ENCODE data around the gene ATP1B2.
"Not testable (repeated sequence)": the region's sequence is repeated elsewhere in the genome, so short reads cannot be mapped to it uniquely, and the experiment has no call there.

ATP1B2 gene, protein sequence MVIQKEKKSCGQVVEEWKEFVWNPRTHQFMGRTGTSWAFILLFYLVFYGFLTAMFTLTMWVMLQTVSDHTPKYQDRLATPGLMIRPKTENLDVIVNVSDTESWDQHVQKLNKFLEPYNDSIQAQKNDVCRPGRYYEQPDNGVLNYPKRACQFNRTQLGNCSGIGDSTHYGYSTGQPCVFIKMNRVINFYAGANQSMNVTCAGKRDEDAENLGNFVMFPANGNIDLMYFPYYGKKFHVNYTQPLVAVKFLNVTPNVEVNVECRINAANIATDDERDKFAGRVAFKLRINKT

DNA sequence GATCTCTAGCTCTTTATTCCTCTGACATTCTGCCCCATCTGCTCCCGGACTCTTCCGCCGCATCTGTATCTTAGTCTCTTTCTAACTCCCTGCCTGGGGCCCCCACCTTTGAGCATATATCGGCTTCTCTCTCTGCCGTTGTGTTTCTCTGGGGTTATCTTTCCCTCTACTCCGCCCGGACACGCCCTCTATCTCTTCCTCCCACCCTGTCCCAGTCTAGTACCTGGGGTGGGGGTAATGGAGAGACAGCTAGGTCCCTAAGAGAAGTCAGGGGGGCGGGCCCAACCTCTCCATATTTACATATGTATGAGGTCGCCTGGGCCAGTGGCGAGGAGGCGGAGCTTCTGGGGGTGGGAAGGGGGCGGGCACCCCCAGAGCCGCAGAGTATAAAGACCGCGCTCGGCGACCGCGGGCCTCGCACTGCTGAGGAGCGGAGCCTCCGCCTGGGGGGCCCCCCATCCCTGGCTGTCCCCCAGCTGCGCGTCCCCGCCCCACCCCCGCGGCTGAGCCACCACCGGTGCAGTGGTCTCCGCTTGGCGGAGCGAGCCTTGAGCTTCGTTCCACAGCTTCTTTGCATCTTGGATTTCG is at the start of gene ATP1B2:
Gene ATP1B2 (plus strand): TSS at position 418 of the 588 bp plus-strand sequence. CDS start 593 bp downstream, outside the sequence.
- DNase-seq (ENCODE audit: low read depth in 3 of 3): peak; percentile 38 to 71 (median 45)

DNA sequence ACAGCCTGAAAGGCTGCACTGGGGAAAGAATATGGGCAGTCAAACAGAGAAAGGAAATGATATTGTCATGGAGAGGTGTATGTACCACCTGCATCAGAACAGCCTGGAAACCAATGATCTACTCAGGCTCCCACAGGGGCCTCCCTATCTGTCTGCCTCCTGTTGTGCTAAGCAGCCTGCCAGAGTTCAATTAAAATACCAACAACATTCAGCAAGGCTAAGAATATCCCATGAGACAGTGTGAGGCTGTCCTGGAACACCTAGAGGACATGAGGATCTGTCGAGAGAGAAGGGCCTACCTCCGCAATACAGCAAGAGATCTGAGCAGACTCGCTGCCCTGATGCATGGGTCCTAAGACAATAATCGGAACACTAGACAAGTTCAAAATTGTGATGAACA is 44.4 kb upstream of the ATP1B2 start:
- no peak for DNase-seq (ENCODE audit: low read depth in 3 of 3)

- no peak for DNase-seq (ENCODE audit: low read depth in 3 of 3)
Measured at GRCh38 chr17:7610641-7611040, 40.1 kb upstream of the ATP1B2 start.

- no peak for DNase-seq (ENCODE audit: low read depth in 3 of 3)
Measured at GRCh38 chr17:7611635-7612293, 39.0 kb upstream of the ATP1B2 start.

- DNase-seq (ENCODE audit: low read depth in 3 of 3): no peak
Measured at GRCh38 chr17:7612294-7612640, 38.5 kb upstream of the ATP1B2 start.

DNA sequence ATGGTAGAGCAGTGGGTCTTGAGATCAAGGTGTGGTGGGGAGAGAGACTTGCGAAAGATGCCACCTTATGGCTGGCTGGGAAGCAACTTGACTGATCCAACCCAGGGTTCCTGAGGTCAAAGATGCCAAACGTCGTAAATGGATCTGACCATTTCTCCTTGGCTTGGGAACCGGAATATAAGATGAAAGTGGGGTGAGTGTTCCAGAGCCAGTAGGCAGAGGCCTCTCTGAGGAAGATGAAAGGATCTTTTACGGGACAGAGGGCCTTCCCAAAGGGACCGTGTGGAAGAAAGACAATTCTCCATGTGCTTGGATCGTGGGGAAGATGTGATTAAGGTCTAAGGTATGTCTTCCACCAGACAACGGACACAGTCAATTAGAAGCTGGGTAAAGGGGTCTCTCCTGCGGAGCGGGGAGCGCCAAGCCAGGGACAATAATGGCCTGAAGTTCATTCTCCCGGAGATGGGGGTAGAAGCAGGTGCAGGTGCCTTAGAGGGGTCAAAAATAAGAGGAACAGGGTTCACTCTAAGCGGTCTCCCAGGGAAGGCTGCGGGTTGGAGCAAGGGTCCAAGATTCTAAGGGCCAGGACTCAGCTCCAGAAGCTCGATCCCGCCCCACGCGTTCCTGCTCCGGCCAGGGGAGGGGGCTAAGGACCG is 36.8 kb upstream of the ATP1B2 start:
- DNase-seq (ENCODE audit: low read depth in 3 of 3): no peak

- peak; percentile 99 to 100 (median 99) for DNase-seq (ENCODE audit: low read depth in 3 of 3)
Measured at GRCh38 chr17:7614425-7615264, 36.1 kb upstream of the ATP1B2 start, which contains the start of gene FXR2. Gene FXR2 (minus strand): TSS chr17:7614897. CDS start chr17:7614532, 365 bp downstream.

- no peak for DNase-seq (ENCODE audit: low read depth in 3 of 3)
Measured at GRCh38 chr17:7615265-7615747, 35.4 kb upstream of the ATP1B2 start.

DNA sequence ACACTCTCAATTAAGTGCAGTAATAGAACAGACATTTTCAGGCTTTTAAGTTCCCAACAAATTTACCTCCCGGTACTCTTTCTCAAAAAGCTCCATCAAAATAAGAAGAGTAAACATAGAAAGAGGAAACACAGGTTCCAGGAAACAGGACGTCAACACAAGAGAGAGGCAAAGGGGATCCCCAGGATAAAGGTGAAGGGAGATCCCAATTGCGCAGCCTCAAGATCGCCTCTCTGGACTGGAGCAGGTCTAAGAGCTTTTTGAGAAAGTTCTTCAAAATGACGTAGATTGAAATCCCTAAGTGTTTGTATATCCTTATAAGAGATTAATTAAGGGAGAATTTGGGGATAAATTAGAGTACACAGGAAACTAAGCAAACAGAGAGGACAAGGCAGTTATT is 32.1 kb upstream of the ATP1B2 start:
- DNase-seq (ENCODE audit: low read depth in 3 of 3): no peak

DNA sequence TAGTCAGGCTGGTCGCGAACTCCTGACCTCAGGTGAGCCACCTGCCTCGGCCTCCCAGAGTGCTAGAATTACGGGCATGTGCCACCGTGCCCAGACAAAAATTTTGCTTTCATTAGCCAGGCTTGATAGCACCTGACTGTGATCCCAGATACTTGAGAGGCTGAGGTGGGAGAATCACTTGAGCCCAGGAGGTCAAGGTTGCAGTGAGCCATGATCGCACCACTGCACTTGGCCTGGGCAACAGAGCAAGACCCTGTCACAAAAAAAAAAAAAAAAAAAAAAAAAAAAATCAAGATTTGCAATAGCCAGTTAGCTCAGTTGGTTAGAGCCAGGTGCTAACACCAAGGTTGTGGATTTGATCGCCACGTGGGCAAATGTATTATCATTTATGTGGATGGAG is 29.9 kb upstream of the ATP1B2 start:
- no peak for DNase-seq (ENCODE audit: low read depth in 3 of 3)

DNA sequence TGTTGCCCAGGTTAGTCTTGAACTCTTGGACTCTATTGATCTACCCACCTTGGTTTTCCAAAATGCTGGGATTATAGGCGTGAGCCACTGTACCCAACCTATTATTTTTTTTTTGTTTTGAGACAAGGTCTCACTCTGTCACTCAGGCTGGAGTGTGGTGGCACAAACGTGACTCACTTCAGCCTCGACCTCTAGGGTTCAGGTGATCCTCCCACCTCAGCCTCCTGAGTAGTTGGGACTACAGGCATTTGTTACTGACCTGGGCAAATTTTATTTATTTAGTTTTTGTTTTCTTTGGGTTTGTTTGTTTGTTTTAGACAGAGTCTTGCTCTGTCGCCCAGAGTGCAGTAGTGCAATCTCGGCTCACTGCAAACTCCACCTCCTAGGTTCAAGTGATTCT is 27.1 kb upstream of the ATP1B2 start:
- no peak for DNase-seq (ENCODE audit: low read depth in 3 of 3)

DNA sequence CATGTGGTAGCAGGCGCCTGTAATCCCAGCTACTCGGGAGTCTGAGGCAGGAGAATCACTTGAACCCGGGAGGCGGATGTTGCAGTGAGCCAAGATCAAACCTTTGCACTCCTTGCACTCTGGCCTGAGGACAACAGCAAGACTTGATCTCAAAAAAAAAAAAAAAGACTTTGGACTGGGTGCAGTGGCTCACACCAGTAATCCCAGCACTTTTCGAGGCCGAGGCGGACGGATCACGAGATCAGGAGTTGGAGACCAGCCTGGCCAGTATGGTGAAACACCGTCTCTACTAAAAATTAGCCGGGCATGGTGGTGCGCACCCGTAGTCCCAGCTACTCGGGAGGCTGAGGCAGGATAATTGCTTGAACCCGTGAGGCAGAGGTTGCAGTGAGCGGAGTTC is 25.0 kb upstream of the ATP1B2 start:
- DNase-seq (ENCODE audit: low read depth in 3 of 3): not testable (repeated sequence)

GRCh38 chr17:7626307-7626706 is 24.4 kb upstream of the ATP1B2 start:
- DNase-seq (ENCODE audit: low read depth in 3 of 3): no peak

DNA sequence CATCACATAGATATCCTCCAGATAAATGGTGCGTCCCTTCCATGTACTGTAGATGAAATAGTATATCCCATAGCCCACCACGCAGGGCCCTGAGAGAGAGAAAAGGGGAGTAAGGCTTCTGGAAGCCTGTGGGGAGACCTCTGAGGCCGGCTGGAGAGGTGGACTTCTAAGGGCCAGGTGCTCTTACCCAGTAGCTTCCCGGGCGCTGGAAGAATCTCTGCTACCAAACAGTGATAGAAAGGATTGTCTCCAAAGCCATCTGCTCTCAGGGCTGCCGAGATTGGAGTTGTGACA is 23.8 kb upstream of the ATP1B2 start:
- DNase-seq (ENCODE audit: low read depth in 3 of 3): no peak

DNA sequence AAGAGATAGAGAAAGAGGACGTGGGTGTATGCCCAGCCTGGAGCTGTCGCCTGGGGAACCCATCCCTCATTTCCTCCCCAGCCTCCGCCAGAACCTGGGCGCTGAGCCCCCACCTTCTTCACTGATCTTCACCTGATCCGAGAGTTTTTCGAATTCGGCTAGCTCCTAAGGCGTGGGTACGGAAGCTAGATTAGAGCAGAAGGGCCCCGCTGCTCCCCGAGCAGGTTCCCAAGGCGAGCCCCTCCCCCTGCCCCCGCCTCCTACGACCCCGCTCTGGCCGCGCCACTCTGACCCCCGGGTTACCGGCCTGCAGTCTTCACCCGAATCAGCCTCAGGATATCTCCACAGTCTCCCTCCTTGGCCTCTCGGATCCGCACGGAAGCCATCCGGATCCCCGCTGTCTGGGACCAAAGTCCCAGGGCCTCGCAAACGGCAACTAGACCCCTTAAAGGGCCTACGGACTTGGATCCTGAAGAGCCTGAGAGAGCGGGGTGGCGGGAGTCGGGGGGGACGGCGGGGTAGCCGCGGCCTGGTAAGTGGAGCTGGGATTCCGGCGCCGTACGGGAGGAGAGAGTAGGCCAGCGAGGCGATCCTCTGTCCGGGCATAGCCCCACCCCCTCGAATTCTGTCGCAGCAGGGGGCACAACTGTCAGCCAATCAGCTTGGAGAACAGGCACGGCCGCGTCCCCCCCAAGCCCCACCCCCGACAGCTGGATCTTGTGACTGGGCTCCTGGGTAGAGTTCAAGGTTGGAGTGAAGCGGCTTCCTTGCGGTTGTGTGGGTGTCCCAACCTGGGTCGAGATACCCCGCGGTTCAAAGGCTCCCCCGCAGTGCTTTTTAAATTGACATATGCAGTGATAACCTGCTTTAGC is 23.2 kb upstream of the ATP1B2 start, which contains the start of gene SAT2:
Gene SAT2 (minus strand): TSS at position 572 of the 872 bp plus-strand sequence. CDS start 186 bp downstream, at position 386.
- peak; percentile 57 to 86 (median 78) for DNase-seq (ENCODE audit: low read depth in 3 of 3)

GRCh38 chr17:7629939-7630571 is 20.7 kb upstream of the ATP1B2 start, which contains the start of gene SHBG:
Gene SHBG (plus strand): TSS chr17:7630135. CDS start chr17:7630173, 38 bp downstream.
- no peak for DNase-seq (ENCODE audit: low read depth in 3 of 3)

GRCh38 chr17:7631398-7632380 is 19.0 kb upstream of the ATP1B2 start:
- no peak for DNase-seq (ENCODE audit: low read depth in 3 of 3)

DNA sequence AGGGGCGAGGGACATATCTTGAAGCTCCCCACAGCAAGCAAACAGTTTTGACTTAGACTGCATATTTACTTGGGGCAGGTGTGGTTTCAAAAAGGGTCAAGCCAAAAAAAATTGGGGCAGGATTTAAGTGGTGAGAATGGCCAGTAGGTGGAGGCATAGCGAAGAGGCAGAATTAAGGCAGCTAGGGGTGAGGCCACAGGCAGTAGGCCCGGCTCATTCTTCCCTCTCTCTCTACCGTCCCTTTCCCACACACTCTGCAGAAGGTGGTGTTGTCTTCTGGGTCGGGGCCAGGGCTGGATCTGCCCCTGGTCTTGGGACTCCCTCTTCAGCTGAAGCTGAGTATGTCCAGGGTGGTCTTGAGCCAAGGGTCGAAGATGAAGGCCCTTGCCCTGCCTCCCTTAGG is 18.2 kb upstream of the ATP1B2 start:
- no peak for DNase-seq (ENCODE audit: low read depth in 3 of 3)

DNA sequence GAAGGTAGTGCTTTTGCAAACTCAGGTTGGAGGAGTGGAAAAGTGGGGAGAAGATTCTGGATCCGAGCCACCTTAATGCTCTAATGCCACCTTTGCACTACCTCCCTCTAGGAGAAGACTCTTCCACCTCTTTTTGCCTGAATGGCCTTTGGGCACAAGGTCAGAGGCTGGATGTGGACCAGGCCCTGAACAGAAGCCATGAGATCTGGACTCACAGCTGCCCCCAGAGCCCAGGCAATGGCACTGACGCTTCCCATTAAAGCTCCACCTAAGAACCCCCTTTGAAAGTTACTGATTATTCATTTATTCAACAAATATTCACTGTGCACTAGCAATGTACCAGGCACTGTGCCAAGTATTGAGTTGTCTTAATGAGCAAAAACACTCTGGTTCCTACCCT is 17.6 kb upstream of the ATP1B2 start:
- no peak for DNase-seq (ENCODE audit: low read depth in 3 of 3)
